ENCODE data around the gene KRTAP5-6.

Gene KRTAP5-6, protein sequence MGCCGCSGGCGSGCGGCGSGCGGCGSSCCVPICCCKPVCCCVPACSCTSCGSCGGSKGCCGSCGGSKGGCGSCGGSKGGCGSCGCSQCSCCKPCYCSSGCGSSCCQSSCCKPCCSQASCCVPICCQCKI

DNA sequence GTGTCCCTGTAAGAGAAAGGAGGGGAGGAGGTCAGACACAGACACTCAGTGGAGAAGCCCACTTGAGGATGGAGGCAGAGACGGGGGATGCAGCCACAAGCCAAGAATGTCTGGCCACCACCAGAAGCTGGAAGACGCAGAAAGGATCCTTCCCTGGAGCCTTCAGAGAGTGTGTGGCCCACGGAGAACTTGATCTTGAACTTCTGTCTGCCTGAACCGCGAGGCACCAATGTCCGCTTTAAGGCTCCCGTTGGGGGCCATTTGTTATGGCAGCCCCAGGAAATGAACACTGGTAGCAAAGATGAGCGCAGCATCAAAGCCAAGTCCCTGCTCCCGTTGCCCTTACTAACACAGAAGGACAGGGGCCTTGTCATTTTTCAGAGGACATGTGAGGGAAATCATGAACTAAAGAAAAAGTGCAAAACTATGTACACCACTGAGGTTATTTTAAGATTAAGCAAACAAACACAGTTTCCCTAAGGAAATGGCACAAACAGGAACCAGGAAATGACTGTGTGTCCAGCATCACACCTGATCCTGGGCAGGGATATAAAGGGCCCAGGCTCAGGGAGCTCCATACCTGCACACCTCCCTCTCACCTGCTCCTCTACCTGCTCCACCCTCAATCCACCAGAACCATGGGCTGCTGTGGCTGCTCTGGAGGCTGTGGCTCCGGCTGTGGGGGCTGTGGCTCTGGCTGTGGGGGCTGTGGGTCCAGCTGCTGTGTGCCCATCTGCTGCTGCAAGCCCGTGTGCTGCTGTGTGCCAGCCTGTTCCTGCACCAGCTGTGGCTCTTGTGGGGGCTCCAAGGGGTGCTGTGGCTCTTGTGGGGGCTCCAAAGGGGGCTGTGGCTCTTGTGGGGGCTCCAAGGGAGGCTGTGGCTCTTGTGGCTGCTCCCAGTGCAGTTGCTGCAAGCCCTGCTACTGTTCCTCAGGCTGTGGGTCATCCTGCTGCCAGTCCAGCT lies at the start of gene KRTAP5-6:
TSS of gene KRTAP5-6 (plus strand) at position 588 of the 963 bp plus-strand sequence. CDS start at position 639, 51 bp downstream.
- Histone ChIP-seq H3K9me3 (peaks cover 7% of the 10 kb centered on the region), H3K4me2 (peak within 1 kb of the TSS; percentile 28; the same call in 1 of the 2 replicates), H3K9ac (no peak within 1 kb of the TSS), H3K4me1 (peaks cover 34% of the 10 kb centered on the region), H3K4me3 (no peak within 1 kb of the TSS), H3K27ac (no peak within 1 kb of the TSS), H4K20me1 (no peaks in the 10 kb centered on the region), H3K36me3 (no peaks in the 10 kb centered on the region), H3K27me3 (peaks cover 10% of the 10 kb centered on the region)
- no peak for TF ChIP-seq Cebpa-rat (IDR thresholded peaks at IDR 0.05)

DNA sequence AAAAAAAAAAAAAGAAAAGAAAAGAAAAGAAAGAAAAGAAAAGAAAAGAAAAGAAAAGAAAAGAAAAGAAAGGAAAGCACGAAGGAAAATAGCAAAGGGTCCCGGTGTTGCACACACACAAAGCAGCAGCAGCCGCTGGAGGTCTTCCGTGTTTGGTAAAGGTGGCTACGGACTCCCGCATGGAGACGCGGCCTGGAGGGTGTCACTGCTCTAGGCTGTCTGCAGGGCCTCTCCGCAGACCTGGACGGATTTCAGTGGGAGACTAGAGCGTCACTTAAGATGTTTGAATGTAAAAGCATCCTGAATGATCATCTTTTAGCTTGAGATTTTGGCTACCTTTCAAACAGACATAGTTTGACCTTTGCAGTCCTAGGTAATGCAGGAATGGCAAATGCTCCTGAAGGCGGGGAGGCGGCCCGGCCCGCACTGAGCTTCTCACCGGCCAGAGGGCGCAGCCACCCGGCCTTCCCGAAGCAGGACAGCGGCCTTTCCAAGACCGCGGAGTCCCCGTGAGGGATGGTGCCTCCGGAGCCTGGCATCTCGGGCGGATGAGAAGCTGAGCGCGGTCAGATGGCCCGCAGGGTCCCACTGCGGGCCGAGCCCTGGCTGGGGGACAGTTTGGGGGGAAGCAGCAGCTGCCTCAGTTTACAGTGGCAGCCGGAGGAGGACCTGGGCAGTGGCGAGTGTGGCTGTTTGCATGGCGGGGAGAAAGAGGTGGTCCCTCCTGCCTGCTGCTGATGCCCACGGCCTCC lies 48.9 kb upstream of the KRTAP5-6 start:
- no peak for TF ChIP-seq Cebpa-rat (IDR thresholded peaks at IDR 0.05)
- Histone ChIP-seq H3K36me3 (no peaks in the 10 kb centered on the region), H3K9me3 (no peaks in the 10 kb centered on the region), H3K27me3 (peaks cover 5% of the 10 kb centered on the region; the same call in 1 of the 2 replicates), H3K27ac (no peak overlapping the region), H3K9ac (no peak overlapping the region), H3K4me1 (peaks cover 16% of the 10 kb centered on the region), H3K4me3 (no peak overlapping the region), H4K20me1 (no peaks in the 10 kb centered on the region; the same call in 1 of the 2 replicates), H3K4me2 (no peak overlapping the region)

DNA sequence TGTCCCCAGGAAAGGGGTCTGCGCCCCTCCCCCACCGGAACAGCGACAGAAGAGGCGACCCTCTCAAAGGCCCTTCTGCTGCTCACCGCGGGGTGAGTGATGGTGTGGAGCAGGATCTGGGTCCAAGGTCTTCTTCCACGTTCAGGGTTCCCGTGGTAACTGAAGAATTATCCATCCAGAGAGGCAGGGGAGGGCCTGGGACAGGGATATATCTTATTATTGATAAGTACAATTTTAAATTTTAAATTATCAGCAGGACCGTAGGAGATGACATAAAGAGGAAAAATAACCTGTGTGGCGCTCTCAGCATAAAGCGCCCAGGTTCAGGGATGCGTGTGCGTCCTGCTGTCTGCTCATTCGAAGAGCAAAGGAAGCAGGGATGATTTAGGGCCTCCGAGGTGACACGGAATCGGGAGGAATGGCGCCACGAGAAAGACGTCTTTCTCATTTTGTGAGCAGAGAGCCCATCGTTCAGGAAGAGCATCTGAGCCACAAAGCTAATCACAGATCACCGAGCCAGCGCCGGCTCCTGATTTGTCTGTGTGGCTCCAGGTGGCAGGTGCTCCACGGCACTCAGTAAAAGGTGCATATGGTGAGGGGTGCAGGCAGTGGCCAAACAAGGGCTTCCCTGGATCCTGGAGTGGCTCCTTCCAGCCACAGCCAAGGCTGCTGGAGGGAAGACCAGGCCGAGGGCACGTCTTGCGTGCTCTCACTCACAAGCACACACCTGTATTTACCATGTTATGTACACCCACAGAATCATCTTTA lies 48.2 kb upstream of the KRTAP5-6 start:
- no peak overlapping the region for H3K4me3 ChIP-seq

DNA sequence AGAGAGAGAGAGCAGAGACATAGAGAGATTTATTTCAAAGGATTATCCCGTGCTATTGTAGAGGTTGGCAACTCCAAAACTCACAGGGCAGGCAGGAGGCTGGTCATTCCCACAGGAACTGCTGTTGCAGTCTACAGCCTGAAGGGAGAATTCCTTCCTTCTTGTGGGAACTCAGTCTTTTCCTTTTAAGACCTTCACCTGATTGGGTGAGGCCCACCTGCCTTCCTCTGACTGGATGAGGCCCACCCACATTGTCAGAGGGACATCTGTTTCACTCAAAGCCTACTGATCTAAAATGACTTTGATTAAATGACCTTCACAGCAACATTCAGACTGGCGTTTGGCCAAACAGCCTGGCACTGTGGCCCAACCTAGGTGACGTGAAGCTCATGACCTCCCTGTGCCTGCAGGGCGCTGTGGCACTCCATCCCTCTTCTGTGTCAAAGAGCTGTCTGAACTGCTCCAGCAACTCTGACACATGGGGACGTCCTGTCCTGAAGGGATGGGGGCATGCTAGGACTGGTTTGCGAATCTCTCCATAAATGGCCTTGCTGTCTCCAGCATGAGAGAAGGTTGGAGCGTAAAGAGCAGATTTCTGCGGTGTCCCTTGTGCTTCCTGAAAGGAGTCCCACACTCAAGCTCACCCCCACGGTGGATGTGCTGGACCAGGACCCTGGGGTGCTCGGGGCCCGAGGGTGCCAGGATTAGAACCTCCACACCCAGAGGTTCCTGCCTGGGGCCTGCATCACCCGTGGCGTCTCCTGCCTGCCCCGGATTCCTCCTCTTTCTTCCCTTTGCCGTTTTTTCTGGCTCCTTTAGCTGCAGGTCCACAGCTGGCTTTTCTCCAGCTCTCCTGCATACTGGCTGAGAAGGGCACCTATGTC lies 46.7 kb upstream of the KRTAP5-6 start:
- no peaks in the 10 kb centered on the region; the same call in 1 of the 2 replicates for H4K20me1 ChIP-seq
- H3K27me3 ChIP-seq = peaks cover 3% of the 10 kb centered on the region; the same call in 1 of the 2 replicates
- no peaks in the 10 kb centered on the region for H3K9me3 ChIP-seq
- H3K9ac ChIP-seq = no peak overlapping the region
- H3K4me2 ChIP-seq = no peak overlapping the region
- H3K36me3 ChIP-seq = no peaks in the 10 kb centered on the region
- H3K4me3 ChIP-seq = no peak overlapping the region
- H3K4me1 ChIP-seq = peaks cover 32% of the 10 kb centered on the region
- no peak overlapping the region for H3K27ac ChIP-seq
- no peak for TF ChIP-seq Cebpa-rat (IDR thresholded peaks at IDR 0.05)

More for the DNA sequence above, 48.2 kb upstream of the KRTAP5-6 start:
- no peaks in the 10 kb centered on the region for H3K36me3 ChIP-seq
- TF ChIP-seq Cebpa-rat (IDR thresholded peaks at IDR 0.05) = no peak
- peaks cover 24% of the 10 kb centered on the region for H3K4me1 ChIP-seq
- H3K9me3 ChIP-seq = no peaks in the 10 kb centered on the region
- H3K27me3 ChIP-seq = peaks cover 5% of the 10 kb centered on the region; the same call in 1 of the 2 replicates
- no peak overlapping the region for H3K9ac ChIP-seq
- no peak overlapping the region for H3K27ac ChIP-seq
- H3K4me2 ChIP-seq = no peak overlapping the region
- no peaks in the 10 kb centered on the region; the same call in 1 of the 2 replicates for H4K20me1 ChIP-seq

DNA sequence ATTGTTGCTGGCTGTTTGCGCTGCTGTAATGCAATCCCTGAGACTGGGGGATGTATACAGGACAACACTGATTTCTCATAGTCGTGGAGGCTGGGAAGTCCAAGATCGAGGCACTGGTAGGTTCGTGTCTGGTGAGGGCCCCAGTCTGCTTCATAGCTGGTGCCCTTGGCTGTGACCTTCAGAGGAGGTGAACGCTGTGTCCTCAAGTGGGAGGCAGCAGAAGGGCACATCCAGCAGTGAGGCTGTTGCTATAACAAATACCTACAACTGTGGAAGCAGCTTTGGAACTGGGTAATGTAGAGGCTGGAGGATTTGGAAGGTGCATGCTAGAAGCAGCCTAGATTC lies 46.1 kb upstream of the KRTAP5-6 start:
- Histone ChIP-seq H3K4me3 (no peak overlapping the region), H3K9me3 (no peaks in the 10 kb centered on the region), H3K4me1 (peaks cover 32% of the 10 kb centered on the region), H3K4me2 (no peak overlapping the region), H3K27me3 (no peaks in the 10 kb centered on the region), H3K36me3 (no peaks in the 10 kb centered on the region), H4K20me1 (no peaks in the 10 kb centered on the region; the same call in 1 of the 2 replicates), H3K9ac (no peak overlapping the region), H3K27ac (no peak overlapping the region)
- no peak for TF ChIP-seq Cebpa-rat (IDR thresholded peaks at IDR 0.05)

DNA sequence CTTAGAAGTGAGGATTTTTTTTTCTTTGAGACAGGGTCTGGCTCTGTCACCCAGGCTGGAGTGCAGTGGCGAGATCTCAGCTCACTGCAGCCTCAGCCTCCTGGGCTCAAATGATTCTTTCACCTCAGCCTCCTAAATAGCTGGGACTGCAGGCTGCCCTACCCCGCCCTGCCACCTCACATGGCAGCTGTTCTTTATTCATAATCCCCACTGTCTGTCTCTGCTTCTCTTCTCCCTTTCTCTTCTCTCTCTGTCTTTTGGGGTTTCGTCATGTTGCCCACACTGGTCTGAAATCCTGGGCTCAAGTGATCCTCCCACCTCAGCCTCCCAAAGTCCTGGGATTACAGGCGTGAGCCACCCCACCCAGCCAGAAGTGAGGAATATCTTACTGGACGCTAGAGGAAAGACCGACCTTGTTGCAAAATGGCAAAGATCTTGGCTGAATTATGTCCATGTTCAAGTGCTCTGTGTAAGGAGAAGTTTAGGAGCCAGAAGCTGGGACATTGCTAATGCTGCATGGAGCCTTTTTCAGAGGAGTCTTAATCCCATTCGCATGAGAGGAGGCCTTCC lies 45.5 kb upstream of the KRTAP5-6 start:
- Histone ChIP-seq H3K4me1 (peaks cover 38% of the 10 kb centered on the region), H3K27ac (no peak overlapping the region), H3K9me3 (no peaks in the 10 kb centered on the region), H3K36me3 (no peaks in the 10 kb centered on the region), H3K9ac (no peak overlapping the region), H3K4me2 (no peak overlapping the region), H3K4me3 (no peak overlapping the region), H4K20me1 (no peaks in the 10 kb centered on the region; the same call in 1 of the 2 replicates), H3K27me3 (no peaks in the 10 kb centered on the region)
- TF ChIP-seq Cebpa-rat (IDR thresholded peaks at IDR 0.05) = no peak

DNA sequence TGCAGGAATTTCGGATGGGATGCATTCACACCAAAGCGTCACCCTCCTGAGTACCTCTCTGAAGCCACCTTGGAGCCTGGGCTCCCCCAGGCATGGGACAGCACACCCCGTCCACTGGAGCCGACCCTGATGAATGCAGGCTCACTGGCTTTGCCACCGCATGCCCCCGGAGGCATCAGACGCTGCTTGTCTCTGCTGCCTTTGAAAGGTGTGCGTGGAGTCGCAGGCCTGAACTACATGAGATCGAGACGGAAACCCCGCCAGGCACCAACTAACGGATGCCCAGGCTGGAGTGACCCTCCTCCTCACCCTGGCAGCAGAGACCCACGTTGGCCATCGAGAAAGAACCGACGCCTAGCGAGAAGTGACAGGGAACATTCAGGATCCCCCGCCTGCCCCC lies 45.0 kb upstream of the KRTAP5-6 start:
- TF ChIP-seq Cebpa-rat (IDR thresholded peaks at IDR 0.05) = no peak
- Histone ChIP-seq H3K4me1 (peaks cover 41% of the 10 kb centered on the region), H3K4me3 (no peak overlapping the region), H3K27me3 (no peaks in the 10 kb centered on the region), H3K4me2 (no peak overlapping the region), H4K20me1 (no peaks in the 10 kb centered on the region; the same call in 1 of the 2 replicates), H3K9ac (no peak overlapping the region), H3K36me3 (no peaks in the 10 kb centered on the region), H3K9me3 (no peaks in the 10 kb centered on the region), H3K27ac (no peak overlapping the region)

DNA sequence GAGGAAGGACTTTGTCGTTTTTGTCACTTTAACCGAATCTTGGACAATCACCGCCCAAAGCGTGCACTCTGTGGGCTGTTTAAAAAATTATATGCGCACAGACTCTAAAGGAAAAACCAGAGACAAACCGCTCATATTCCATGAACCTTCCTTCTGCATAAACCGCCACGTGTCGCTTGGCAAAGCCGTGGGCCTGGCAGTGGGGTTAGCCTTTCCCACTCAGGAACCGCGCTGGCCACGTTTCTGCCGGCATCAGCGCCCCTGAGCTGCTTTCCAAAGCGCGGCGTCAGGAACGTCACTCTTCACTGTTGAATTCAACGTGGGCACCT lies 44.6 kb upstream of the KRTAP5-6 start:
- peaks cover 45% of the 10 kb centered on the region for H3K4me1 ChIP-seq
- no peaks in the 10 kb centered on the region for H3K9me3 ChIP-seq
- no peak for TF ChIP-seq Cebpa-rat (IDR thresholded peaks at IDR 0.05)
- H3K4me3 ChIP-seq = no peak overlapping the region
- no peaks in the 10 kb centered on the region for H3K36me3 ChIP-seq
- no peak overlapping the region for H3K4me2 ChIP-seq
- no peak overlapping the region for H3K9ac ChIP-seq
- no peak overlapping the region for H3K27ac ChIP-seq
- H3K27me3 ChIP-seq = no peaks in the 10 kb centered on the region
- no peaks in the 10 kb centered on the region; the same call in 1 of the 2 replicates for H4K20me1 ChIP-seq
